CD4-positive, CD25-positive, alpha-beta regulatory T cell (primary cell): ENCODE data around the gene DNAH12. TPM values are rescaled to one million over a fixed set of nuclear protein-coding genes. Genes with fewer than 3 reads are reported as not detected.
A peak's percentile ranks its signal among the peaks of the same experiment; 100 is the strongest.

ENCODE experiments used
- ATAC-seq, 2 donors: fragments of 150-1000 bp; cut with Tn5 transposase; one replicate each; pipeline ENCODE4 v1.10.0; 2021; ENCODE audit warnings: low read depth in 2 of 2, moderate number of reproducible peaks in 2 of 2, moderate library complexity in 1 of 2
- DNase-seq, 3 donors: peaks; one replicate each; pipeline versions ENCODE4 v3.0.0 to v3.0.0-alpha.2; 2012 to 2022; ENCODE audit warnings: mixed read lengths in 1 of 3
- H3K27ac ChIP-seq: one replicate; pipeline ENCODE4 v1.7.0; 2013; ENCODE audit warnings: mild to moderate bottlenecking, low read length; ENCODE audit not compliant: insufficient read depth, poor library complexity, severe bottlenecking
- H3K27me3 ChIP-seq: one replicate; pipeline ENCODE4 v1.7.0; 2013; ENCODE audit warnings: low read length; ENCODE audit not compliant: control insufficient read depth, insufficient read depth
- H3K36me3 ChIP-seq: one replicate; pipeline ENCODE4 v1.7.0; 2013; ENCODE audit warnings: mild to moderate bottlenecking, low read length, moderate library complexity; ENCODE audit not compliant: control insufficient read depth, insufficient read depth
- H3K4me1 ChIP-seq: 2 replicates; pipeline ENCODE4 v1.7.0; 2013; ENCODE audit warnings: mild to moderate bottlenecking, low read length; ENCODE audit not compliant: insufficient read depth, control insufficient read depth, poor library complexity, severe bottlenecking
- H3K4me3 ChIP-seq: one replicate; pipeline ENCODE4 v1.7.0; 2013; ENCODE audit warnings: low read depth, mild to moderate bottlenecking, low read length, moderate library complexity
- H3K9me3 ChIP-seq, 2 experiments: 1 replicate in 1 of 2; 2 replicates in 1 of 2; pipeline ENCODE4 v1.7.0; 2013; ENCODE audit warnings: low read length in 2 of 2, mild to moderate bottlenecking in 1 of 2, moderate library complexity in 1 of 2; ENCODE audit not compliant: control insufficient read depth in 2 of 2
- H3K27ac Mint-ChIP-seq, 3 donors: one replicate each; pipeline ENCODE4 v1.8.0; 2020 to 2022; ENCODE audit warnings: mild to moderate bottlenecking in 3 of 3, mixed read lengths in 3 of 3, moderate library complexity in 2 of 3
- H3K27me3 Mint-ChIP-seq: one replicate; pipeline ENCODE4 v1.8.0; 2022; ENCODE audit warnings: mild to moderate bottlenecking, mixed read lengths
- H3K36me3 Mint-ChIP-seq: one replicate; pipeline ENCODE4 v1.8.0; 2020; ENCODE audit warnings: mixed read lengths
- H3K4me1 Mint-ChIP-seq, 4 donors: one replicate each; pipeline ENCODE4 v1.8.0; 2020 to 2022; ENCODE audit warnings: mixed read lengths in 4 of 4, mild to moderate bottlenecking in 1 of 4
- H3K4me3 Mint-ChIP-seq, 4 donors: one replicate each; pipeline ENCODE4 v1.8.0; 2020 to 2022; ENCODE audit warnings: mild to moderate bottlenecking in 4 of 4, mixed read lengths in 4 of 4, moderate library complexity in 3 of 4
- H3K9me3 Mint-ChIP-seq, 7 donors: one replicate each; pipeline ENCODE4 v1.8.0; 2020 to 2022; ENCODE audit warnings: mixed read lengths in 7 of 7, mild to moderate bottlenecking in 3 of 7, moderate library complexity in 2 of 7
- polyA plus RNA-seq, 4 donors: library from polyadenylated mRNA; unstranded; fragments of 300-500 nt; fragmentation: Illumina TruSeq; gene quantifications; one replicate each; pipeline ENCODE4 v1.2.3, GENCODE V29; 2021
- total RNA-seq: library from RNA; stranded (reverse); gene quantifications from one replicate; pipeline ENCODE4 v1.2.3, GENCODE V29; 2022

The DNAH12 gene
- total and polyA plus RNA-seq, 5 donors from 2014 or later: 0.22 TPM; not detected in 4

DNA sequence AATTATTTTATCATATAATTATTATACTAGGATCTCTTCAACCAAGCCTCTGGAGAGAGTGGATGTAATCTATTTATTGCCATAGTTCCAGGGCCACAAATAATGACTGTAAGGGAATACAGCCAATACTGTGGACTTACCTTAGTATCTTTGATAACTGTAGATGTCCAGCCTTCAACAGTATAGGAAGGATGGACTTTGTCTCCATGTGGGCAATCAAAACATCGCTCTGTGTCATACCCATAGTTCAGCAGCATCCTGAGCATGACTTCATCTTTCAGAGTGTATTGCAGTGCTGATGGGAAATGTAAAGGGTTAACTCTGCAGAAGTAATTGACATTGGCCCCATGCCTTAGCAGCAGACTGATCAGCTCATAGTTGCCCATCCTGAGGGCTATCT, 265.9 kb downstream of the DNAH12 start:
- ATAC-seq: no peak
- H3K4me1 Mint-ChIP-seq: no peaks in the 10 kb centered on the region
- Histone ChIP-seq H3K4me1 (no peaks in the 10 kb centered on the region), H3K9me3 (no peaks in the 10 kb centered on the region), H3K36me3 (no peaks in the 10 kb centered on the region), H3K27me3 (no peaks in the 10 kb centered on the region), H3K27ac (no peak overlapping the region), H3K4me3 (no peak overlapping the region)
- peaks cover 13% of the 10 kb centered on the region for H3K36me3 Mint-ChIP-seq
- DNase-seq: no peak
- no peak overlapping the region for H3K4me3 Mint-ChIP-seq
- H3K27me3 Mint-ChIP-seq: peaks cover 13% of the 10 kb centered on the region
- peaks cover 0 to 5% (median 0%) of the 10 kb centered on the region in 7 donors for H3K9me3 Mint-ChIP-seq
- no peak overlapping the region for H3K27ac Mint-ChIP-seq

DNA sequence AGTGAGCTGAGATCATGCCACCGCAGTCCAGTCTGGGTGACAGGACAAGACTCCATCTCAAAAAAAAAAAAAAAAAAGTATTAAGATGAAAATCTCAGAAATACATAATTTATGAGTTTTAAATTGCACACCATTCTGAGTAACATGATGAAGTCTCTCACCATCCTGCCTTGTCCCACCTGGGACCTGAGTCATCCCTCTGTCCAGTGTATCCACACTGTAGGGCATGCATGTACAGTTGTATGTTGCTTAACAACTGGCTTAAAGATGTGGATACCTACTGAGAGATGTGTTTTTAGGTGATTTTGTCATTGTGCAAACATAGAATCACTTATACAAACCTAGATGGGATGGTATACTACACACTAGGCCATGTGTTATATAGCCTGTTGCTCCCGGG, 268.8 kb downstream of the DNAH12 start:
- Histone ChIP-seq H3K9me3 (no peaks in the 10 kb centered on the region), H3K4me1 (no peaks in the 10 kb centered on the region), H3K27me3 (no peaks in the 10 kb centered on the region), H3K27ac (no peak overlapping the region), H3K4me3 (no peak overlapping the region), H3K36me3 (peaks cover 13% of the 10 kb centered on the region)
- no peak for DNase-seq
- ATAC-seq: no peak
- Mint-ChIP-seq H3K9me3 (peaks cover 0 to 3% (median 0%) of the 10 kb centered on the region in 7 donors), H3K36me3 (peaks cover 20% of the 10 kb centered on the region), H3K27ac (no peak overlapping the region), H3K4me3 (no peak overlapping the region), H3K4me1 (no peaks in the 10 kb centered on the region), H3K27me3 (no peaks in the 10 kb centered on the region)

DNA sequence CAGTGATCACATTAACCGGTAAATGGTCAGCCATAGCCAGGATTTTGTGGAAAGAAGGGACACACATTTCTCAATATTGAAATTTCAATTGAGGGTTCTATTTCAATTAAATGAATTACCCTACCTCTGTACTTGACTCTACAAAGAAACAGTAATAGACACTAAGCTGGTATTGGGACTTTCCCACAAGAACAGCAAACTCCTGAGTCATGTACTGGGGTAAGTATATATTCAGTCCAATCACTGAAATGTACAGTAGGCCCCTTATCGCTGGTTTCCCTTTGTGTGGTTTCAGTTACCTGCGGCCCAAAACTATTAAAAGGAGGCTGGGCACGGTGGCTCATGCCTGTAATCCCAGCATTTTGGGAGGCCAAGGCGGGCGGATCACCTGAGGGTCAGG, 269.3 kb downstream of the DNAH12 start:
- no peak for DNase-seq
- no peaks in the 10 kb centered on the region for H3K27me3 ChIP-seq
- no peaks in the 10 kb centered on the region for H3K9me3 ChIP-seq
- no peak overlapping the region for H3K4me3 Mint-ChIP-seq
- H3K27ac ChIP-seq: no peak overlapping the region
- H3K9me3 Mint-ChIP-seq: peaks cover 0 to 3% (median 0%) of the 10 kb centered on the region in 7 donors
- H3K4me1 ChIP-seq: no peaks in the 10 kb centered on the region
- H3K27me3 Mint-ChIP-seq: no peaks in the 10 kb centered on the region
- H3K4me3 ChIP-seq: no peak overlapping the region
- no peak for ATAC-seq
- peaks cover 19% of the 10 kb centered on the region for H3K36me3 ChIP-seq
- H3K4me1 Mint-ChIP-seq: no peaks in the 10 kb centered on the region
- no peak overlapping the region for H3K27ac Mint-ChIP-seq
- peaks cover 25% of the 10 kb centered on the region for H3K36me3 Mint-ChIP-seq

GRCh38 chr3:57268416-57268815, 275.7 kb downstream of the DNAH12 start:
- peaks cover 44% of the 10 kb centered on the region for H3K36me3 ChIP-seq
- H3K4me1 Mint-ChIP-seq: peaks cover 0 to 2% (median 0%) of the 10 kb centered on the region in 4 donors

GRCh38 chr3:57261929-57262328, 282.2 kb downstream of the DNAH12 start:
- no peaks in the 10 kb centered on the region for H3K27me3 Mint-ChIP-seq
- no peak overlapping the region for H3K4me3 Mint-ChIP-seq
- Histone ChIP-seq H3K27me3 (no peaks in the 10 kb centered on the region), H3K9me3 (no peaks in the 10 kb centered on the region), H3K36me3 (peaks cover 58% of the 10 kb centered on the region), H3K4me3 (no peak overlapping the region), H3K4me1 (no peaks in the 10 kb centered on the region), H3K27ac (no peak overlapping the region)
- peaks cover 0 to 8% (median 2%) of the 10 kb centered on the region in 7 donors for H3K9me3 Mint-ChIP-seq
- DNase-seq: no peak
- peaks cover 0 to 8% (median under 1%) of the 10 kb centered on the region in 4 donors for H3K4me1 Mint-ChIP-seq
- H3K27ac Mint-ChIP-seq: no peak overlapping the region
- peaks cover 67% of the 10 kb centered on the region for H3K36me3 Mint-ChIP-seq
- no peak for ATAC-seq

More at GRCh38 chr3:57268416-57268815, 275.7 kb downstream of the DNAH12 start:
- Mint-ChIP-seq H3K27me3 (no peaks in the 10 kb centered on the region), H3K4me3 (no peak overlapping the region), H3K36me3 (peaks cover 70% of the 10 kb centered on the region), H3K9me3 (peaks cover 0 to 8% (median under 1%) of the 10 kb centered on the region in 7 donors), H3K27ac (no peak overlapping the region)
- Histone ChIP-seq H3K9me3 (no peaks in the 10 kb centered on the region), H3K4me3 (no peak overlapping the region), H3K27me3 (no peaks in the 10 kb centered on the region), H3K27ac (no peak overlapping the region), H3K4me1 (no peaks in the 10 kb centered on the region)
- DNase-seq (no peak), ATAC-seq (no peak)

DNA sequence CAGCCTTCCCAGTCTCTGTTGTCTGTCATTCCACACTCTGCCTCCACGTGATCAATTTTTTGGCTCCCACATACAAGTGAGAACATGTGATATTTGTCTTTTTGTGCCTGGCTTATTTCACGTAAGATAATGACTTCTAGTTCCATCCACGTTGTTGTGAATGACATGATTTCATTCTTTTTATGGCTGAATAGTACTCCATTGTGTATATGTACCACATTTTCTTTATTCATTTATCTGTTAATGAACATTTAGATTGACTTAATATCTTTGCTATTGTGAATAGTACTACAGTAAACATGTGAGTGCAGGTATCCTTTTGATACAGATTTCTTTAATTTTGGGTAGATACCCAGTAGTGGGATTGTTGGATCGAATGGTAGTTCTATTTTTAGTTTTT, 283.0 kb downstream of the DNAH12 start:
- Mint-ChIP-seq H3K4me1 (peaks cover 0 to 8% (median 0%) of the 10 kb centered on the region in 4 donors), H3K9me3 (peaks cover 0 to 8% (median 2%) of the 10 kb centered on the region in 7 donors), H3K27ac (no peak overlapping the region), H3K27me3 (no peaks in the 10 kb centered on the region), H3K4me3 (no peak overlapping the region), H3K36me3 (peaks cover 61% of the 10 kb centered on the region)
- Histone ChIP-seq H3K4me1 (no peaks in the 10 kb centered on the region), H3K27me3 (no peaks in the 10 kb centered on the region), H3K36me3 (peaks cover 56% of the 10 kb centered on the region), H3K9me3 (no peaks in the 10 kb centered on the region), H3K27ac (no peak overlapping the region), H3K4me3 (no peak overlapping the region)
- ATAC-seq (no peak), DNase-seq (no peak)

DNA sequence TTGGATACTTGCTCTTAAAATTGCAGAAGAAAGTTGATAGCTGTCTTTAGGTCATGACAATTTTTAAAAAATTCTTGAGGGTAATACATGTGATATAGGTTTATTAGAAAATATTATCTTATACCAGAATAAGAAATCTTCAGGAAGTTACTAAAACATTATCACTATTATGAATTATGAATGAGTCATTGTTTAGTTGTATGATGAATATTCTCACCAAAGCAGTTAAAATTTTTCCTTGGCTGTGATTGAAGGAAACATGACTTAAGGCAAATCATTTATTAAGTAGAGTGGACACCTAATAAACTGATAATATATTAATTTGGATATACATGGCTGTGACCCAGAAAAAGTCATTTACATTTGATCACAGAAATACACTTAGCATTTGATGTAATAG, 286.5 kb downstream of the DNAH12 start:
- Histone ChIP-seq H3K27ac (no peak overlapping the region), H3K4me3 (no peak overlapping the region), H3K27me3 (no peaks in the 10 kb centered on the region), H3K36me3 (peaks cover 47% of the 10 kb centered on the region), H3K9me3 (no peaks in the 10 kb centered on the region), H3K4me1 (no peaks in the 10 kb centered on the region)
- no peak for DNase-seq
- no peak for ATAC-seq
- Mint-ChIP-seq H3K27me3 (no peaks in the 10 kb centered on the region), H3K9me3 (peaks cover 0 to 1% (median 0%) of the 10 kb centered on the region in 7 donors), H3K4me1 (peaks cover 0 to 8% (median 0%) of the 10 kb centered on the region in 4 donors), H3K4me3 (no peak overlapping the region), H3K27ac (no peak overlapping the region), H3K36me3 (peaks cover 40% of the 10 kb centered on the region)

DNA sequence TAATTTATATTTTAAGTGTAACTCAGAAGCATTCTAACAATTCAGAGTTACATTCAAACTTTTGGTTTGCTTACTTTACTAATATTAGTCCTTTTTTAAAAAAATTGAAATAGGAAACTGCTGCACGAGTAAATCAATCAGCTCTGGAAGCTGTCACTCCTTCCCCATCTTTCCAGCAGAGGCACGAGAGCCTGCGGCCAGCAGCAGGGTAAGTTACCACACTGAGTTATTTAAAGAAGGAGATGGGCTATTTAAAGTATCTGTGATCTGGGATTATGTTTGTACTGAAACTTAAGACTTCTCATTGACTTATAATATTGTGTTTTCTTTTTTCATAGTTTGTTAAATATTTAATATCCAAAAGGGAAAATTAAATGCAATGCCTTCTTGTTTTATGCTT, 287.3 kb downstream of the DNAH12 start:
- Histone ChIP-seq H3K27ac (no peak overlapping the region), H3K4me3 (no peak overlapping the region), H3K9me3 (no peaks in the 10 kb centered on the region), H3K4me1 (no peaks in the 10 kb centered on the region), H3K36me3 (peaks cover 49% of the 10 kb centered on the region), H3K27me3 (no peaks in the 10 kb centered on the region)
- H3K4me3 Mint-ChIP-seq: no peak overlapping the region
- no peaks in the 10 kb centered on the region for H3K9me3 Mint-ChIP-seq
- DNase-seq: no peak
- H3K4me1 Mint-ChIP-seq: peaks cover 0 to 13% (median 0%) of the 10 kb centered on the region in 4 donors
- H3K27ac Mint-ChIP-seq: peak overlapping the region in 1 of 3 donors; percentile 12
- no peaks in the 10 kb centered on the region for H3K27me3 Mint-ChIP-seq
- peaks cover 33% of the 10 kb centered on the region for H3K36me3 Mint-ChIP-seq
- ATAC-seq: no peak
